GM18508 (cell line): ENCODE measurements around the gene LILRA2.
"Not testable (repeated sequence)": the region's sequence is repeated elsewhere in the genome, so short reads cannot be mapped to it uniquely, and the experiment has no call there.

Source experiments
- ATAC-seq: cut with Tn5 transposase; IDR thresholded peaks from one replicate; pipeline ENCODE4 v1.9.1; 2021; ENCODE audit warnings: moderate number of reproducible peaks; ENCODE audit not compliant: insufficient read depth, unreplicated experiment

Gene LILRA2

GRCh38 chr19:54606891-54607784, 33.5 kb downstream of the LILRA2 start:
- no peak for ATAC-seq

DNA sequence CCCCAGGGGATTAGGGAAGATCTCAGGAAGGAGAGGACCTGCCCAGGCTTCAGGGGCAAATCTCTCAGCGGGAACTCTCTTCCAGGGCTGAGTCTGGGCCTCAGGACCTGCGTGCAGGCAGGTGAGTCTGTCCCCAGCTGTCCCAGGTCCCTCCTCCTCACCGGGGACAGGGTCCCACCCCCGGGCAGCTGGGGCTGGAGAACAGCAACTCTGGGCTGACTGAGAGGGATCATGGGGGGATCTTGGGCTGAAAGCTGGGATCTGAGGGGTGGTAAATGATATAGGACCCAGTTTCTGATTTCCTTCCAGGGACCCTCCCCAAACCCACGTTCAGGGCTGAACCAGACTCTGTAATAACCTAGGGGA, 34.2 kb downstream of the LILRA2 start:
- ATAC-seq, result no peak

DNA sequence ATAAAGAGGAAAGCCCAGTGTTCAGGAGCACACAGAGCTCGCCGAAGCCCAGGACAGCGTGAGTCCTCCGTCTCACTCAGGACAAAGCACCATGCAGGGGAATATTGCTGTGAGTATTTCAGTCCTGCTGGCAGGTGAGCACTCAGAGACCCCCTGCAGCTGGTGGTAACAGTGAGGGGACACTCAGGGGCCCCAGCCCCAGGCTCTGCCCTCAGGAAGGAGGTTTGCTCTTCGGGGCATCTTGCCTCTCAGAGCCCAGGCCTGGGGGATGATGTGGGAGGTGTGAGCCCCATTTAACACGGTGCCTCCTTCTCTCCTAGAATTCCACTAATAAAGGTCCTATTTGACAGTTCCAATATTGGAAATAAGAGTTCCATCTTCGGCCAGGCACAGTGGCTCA, 34.6 kb downstream of the LILRA2 start:
- ATAC-seq, result no peak

GRCh38 chr19:54608792-54609191, 35.2 kb downstream of the LILRA2 start:
- no peak for ATAC-seq

GRCh38 chr19:54609356-54609791, 35.8 kb downstream of the LILRA2 start:
- no peak for ATAC-seq

- ATAC-seq, result no peak
Observed at GRCh38 chr19:54612428-54612827, 38.8 kb downstream of the LILRA2 start.

DNA sequence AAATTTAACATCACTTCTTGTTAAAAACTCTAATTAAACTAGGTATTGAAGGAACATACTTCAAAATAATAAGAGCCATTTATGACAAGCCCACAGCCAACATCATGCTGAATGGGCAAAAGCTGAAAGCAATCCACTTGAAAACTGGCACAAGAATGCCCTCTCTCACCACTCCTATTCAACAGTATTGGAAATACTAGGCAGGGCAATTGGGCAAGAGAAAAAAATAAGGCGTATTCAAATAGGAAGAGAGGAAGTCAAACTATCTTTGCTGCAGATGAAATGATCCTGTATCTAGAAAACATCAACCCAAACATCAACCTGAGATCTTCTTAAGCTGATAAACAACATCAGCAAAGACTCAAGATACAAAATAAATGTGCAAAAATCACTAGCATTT, 41.1 kb downstream of the LILRA2 start:
- no peak for ATAC-seq

- no peak for ATAC-seq
Observed at GRCh38 chr19:54616057-54616456, 42.5 kb downstream of the LILRA2 start.

- peak; percentile 76 for ATAC-seq
Observed at GRCh38 chr19:54616821-54617560, 43.4 kb downstream of the LILRA2 start.

DNA sequence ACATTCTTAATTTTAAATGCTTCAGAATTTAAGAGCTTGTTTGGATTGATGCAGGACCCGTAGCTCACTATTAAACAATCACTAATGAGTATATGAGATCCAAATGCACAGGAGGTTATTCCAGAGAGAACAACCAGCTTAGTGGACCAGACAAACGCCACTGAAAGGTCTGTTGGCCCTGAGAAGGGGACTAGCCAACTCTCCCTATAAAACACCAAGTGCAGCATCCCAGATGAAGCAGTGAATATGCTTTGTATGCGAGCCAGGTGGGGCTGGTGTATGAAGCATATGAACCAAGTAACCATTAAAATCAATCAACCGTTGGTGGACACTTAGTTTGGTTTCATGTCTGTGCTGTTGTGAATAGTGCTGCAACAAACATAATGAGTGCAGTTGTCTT, 46.9 kb downstream of the LILRA2 start:
- no peak for ATAC-seq

DNA sequence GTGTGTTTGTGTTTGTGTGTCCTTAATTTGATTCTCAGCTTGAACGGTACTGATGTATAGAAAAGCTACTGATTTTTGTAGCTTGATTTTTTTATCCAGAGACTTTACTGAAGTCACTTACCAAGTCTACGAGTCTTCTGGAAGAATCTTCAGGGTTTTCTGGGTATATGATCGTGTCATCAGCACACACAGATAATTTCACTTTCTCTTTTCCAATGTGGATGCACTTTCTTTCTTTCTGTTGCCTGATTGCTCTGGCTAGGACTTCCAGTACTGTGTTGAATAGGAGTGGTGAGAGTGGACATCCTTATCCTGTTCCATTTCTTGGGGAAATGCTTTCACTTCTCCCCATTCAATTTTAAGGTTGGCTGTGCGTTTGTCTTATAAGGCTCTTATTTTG, 48.8 kb downstream of the LILRA2 start:
- ATAC-seq, result no peak

- not testable (repeated sequence) for ATAC-seq
Observed at GRCh38 chr19:54624234-54624633, 50.6 kb downstream of the LILRA2 start.

DNA sequence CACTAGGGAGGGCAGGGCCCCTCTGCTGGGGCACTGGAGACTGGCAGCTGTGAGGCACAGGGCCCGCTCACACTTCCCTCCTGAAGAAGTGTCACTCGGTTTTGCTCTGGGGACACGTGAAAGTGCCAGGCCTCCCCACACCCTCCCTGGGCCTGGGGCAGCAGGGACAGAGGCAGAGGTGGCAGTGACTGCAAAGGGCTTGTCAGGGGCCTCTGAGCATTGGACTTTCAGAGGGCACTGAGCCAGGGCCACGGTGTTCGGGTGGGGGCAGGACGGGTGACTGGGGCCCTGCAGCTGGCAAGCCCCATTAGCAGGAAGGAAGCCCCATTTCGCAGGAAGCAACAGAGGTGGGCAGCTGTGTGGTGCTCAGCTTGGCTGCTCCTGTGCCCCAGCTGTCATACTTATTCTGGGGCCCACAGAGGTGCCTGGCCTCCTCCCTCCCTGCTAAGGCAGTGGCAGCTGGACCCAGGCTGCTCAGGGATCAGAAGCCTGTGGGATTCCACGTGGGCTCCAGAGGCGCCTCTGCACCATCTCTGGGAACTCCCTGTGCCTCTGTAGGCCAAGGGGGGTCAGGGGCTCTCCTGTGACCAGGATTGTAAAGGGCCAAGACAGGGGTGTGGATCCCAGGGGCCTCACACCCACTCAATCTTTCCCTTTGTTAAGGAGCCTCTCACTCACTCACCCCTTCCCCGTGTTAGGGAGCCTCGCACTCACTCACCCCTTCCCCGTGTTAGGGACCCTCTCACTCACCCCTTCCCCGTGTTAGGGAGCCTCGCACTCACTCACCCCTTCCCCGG, 51.5 kb downstream of the LILRA2 start:
- not testable (repeated sequence) for ATAC-seq

DNA sequence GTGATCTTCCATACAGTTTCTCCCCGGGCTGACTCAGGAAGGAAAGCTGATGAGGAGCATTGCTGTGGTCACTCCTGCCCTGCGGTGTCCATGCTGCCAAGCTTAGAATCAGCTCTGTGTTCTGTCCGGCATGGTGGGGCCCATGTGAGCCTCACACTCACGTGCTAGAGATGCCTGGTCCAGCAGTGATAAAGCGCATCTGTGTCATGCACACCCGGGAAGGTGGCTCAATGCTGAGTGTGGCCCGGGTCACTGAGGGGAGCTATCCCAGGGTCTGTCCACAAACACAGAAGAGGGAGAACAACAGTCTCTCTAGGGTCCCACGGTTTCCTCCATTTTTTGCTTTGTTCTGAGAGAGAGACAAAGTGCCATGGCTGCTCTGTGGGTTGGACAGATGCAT, 53.2 kb downstream of the LILRA2 start:
- no peak for ATAC-seq

GRCh38 chr19:54627912-54628311, 54.3 kb downstream of the LILRA2 start:
- ATAC-seq, result not testable (repeated sequence)

DNA sequence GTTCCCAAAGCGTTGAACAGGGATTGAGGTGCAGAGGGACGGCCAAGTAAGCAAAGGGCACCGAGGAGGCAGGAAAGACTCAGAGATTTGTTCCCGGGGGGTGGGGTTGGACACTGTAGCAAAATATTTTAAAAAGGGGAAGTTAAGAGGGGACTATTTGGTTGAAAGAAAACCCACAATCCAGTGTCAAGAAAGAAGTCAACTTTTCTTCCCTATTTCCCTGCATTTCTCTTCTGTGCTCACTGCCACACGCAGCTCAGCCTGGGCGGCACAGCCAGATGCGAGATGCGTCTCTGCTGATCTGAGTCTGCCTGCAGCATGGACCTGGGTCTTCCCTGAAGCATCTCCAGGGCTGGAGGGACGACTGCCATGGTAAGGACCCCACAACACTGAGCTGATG, 56.7 kb downstream of the LILRA2 start, which contains the start of gene LILRB1:
TSS of gene LILRB1 (plus strand) at position 223 of the 400 bp plus-strand sequence. CDS start 590 bp downstream, outside the sequence.
- not testable (repeated sequence) for ATAC-seq

- ATAC-seq, result no peak
Observed at GRCh38 chr19:54630782-54631181, 57.2 kb downstream of the LILRA2 start.

DNA sequence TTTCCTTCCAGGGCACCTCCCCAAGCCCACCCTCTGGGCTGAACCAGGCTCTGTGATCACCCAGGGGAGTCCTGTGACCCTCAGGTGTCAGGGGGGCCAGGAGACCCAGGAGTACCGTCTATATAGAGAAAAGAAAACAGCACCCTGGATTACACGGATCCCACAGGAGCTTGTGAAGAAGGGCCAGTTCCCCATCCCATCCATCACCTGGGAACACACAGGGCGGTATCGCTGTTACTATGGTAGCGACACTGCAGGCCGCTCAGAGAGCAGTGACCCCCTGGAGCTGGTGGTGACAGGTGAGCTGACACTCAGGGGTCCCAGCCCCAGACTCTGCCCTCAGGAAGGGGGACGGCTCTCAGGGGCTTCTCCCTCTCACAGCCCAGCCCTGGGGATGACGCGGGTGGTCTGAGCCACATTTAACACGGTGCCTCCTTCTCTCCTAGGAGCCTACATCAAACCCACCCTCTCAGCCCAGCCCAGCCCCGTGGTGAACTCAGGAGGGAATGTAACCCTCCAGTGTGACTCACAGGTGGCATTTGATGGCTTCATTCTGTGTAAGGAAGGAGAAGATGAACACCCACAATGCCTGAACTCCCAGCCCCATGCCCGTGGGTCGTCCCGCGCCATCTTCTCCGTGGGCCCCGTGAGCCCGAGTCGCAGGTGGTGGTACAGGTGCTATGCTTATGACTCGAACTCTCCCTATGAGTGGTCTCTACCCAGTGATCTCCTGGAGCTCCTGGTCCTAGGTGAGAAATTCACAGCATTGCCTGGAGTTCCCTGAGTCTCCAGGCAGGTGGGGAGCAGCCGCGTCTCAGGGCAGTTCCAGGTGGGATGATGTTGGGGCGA, 58.1 kb downstream of the LILRA2 start:
- not testable (repeated sequence) for ATAC-seq

DNA sequence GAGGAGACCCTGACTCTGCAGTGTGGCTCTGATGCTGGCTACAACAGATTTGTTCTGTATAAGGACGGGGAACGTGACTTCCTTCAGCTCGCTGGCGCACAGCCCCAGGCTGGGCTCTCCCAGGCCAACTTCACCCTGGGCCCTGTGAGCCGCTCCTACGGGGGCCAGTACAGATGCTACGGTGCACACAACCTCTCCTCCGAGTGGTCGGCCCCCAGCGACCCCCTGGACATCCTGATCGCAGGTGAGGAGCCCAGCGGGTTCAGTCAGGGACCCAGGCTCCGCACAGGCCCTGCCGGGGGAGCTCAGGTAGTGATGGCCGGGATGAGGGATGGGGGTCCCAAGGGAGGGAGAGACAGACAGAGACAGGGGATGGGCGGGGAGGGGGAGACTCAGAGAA, 58.9 kb downstream of the LILRA2 start:
- not testable (repeated sequence) for ATAC-seq

GRCh38 chr19:54633401-54633800, 59.8 kb downstream of the LILRA2 start:
- ATAC-seq, result no peak
